ENCODE results near the gene PLEKHA7.

GRCh38 chr11:16979703-16980622, 34.3 kb downstream of the PLEKHA7 start:
- TF ChIP-seq CTCF (IDR thresholded peaks at IDR 0.05) (no peak), ZFX (IDR thresholded peaks at IDR 0.05; ENCODE audit: borderline replicate concordance) (no peak)
